Calu3 (cell line): ENCODE measurements around the gene AIDA. TPM values are rescaled to one million over a fixed set of nuclear protein-coding genes. Genes with fewer than 3 reads are reported as not detected.

Experiments used
- BruUV-seq: library from RNA; stranded (reverse); fragments of 400-500 nt; replicated peaks from 2 replicates; lab custom pipeline; 2021; lab: Mats Ljungman, UMichigan
- CTCF ChIA-PET: fragments of 300-600 bp; sonication (Branson Sonifier 250); formaldehyde crosslinking; loops from one replicate; lab custom pipeline; 2022; ENCODE audit warnings: antibody characterized with exemption; lab: Charles Lee
- DNase-seq: peaks from one replicate; pipeline ENCODE4 v3.0.0; 2022
- H3K27ac Mint-ChIP-seq: one replicate; pipeline ENCODE4 v1.8.0; 2022; ENCODE audit warnings: mixed read lengths; ENCODE audit not compliant: unreplicated experiment
- H3K27me3 Mint-ChIP-seq: one replicate; pipeline ENCODE4 v1.8.0; 2022; ENCODE audit warnings: mixed read lengths; ENCODE audit not compliant: unreplicated experiment
- H3K36me3 Mint-ChIP-seq: one replicate; pipeline ENCODE4 v1.8.0; 2022; ENCODE audit warnings: mild to moderate bottlenecking, moderate library complexity, mixed read lengths; ENCODE audit not compliant: insufficient read depth, unreplicated experiment
- H3K4me1 Mint-ChIP-seq: one replicate; pipeline ENCODE4 v1.8.0; 2022; ENCODE audit warnings: mild to moderate bottlenecking, low read depth, mixed read lengths; ENCODE audit not compliant: unreplicated experiment
- H3K4me3 Mint-ChIP-seq: one replicate; pipeline ENCODE4 v1.8.0; 2022; ENCODE audit warnings: mild to moderate bottlenecking, low read depth, moderate library complexity, mixed read lengths; ENCODE audit not compliant: unreplicated experiment
- H3K9me3 Mint-ChIP-seq: one replicate; pipeline ENCODE4 v1.8.0; 2022; ENCODE audit warnings: low read depth, mixed read lengths; ENCODE audit not compliant: unreplicated experiment
- intact Hi-C: fragments of 100-400 bp; cut with micrococcal nuclease; formaldehyde crosslinking; loops from one replicate; pipeline ENCODE4 v1.10.0; 2022; ENCODE audit not compliant: unreplicated experiment
- total RNA-seq: library from RNA; stranded (reverse); gene quantifications from 2 replicates; pipeline ENCODE4 v1.2.3, GENCODE V29; 2022
- TF ChIP-seq, protein P1 (sequence below): fragments of 200-600 bp; IDR thresholded peaks from one replicate; pipeline ENCODE4 v1.8.0; 2022; ENCODE audit warnings: antibody characterized with exemption; ENCODE audit not compliant: unreplicated experiment

AIDA gene
- total RNA-seq, 1 experiment from 2014 or later = 46.2 TPM

DNA sequence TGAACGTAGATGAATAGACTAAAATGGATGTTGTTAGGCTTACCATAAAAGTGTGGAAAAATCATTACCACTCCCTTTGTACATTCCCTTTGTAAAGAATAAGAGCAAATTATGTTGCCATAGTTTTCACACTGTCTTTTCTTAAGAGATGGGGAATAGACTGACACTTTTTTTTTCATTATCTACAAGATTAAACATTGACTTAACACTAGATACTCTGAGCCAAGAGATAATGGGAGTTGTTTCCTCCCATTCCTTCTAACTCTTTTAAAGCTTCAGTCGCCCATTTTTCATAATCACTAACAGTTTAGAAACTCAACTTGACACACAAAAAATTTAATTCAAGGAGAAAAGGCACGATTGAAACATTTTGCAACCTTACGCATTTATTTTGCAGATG, 10.1 kb downstream of the AIDA start:
- intact Hi-C loops = no loop called here
- no TSS peak for BruUV-seq
- Mint-ChIP-seq H3K9me3 (no peaks in the 10 kb centered on the region), H3K4me1 (no peaks in the 10 kb centered on the region), H3K27me3 (no peaks in the 10 kb centered on the region), H3K4me3 (no peak overlapping the region), H3K36me3 (no peaks in the 10 kb centered on the region), H3K27ac (no peak overlapping the region)
- no peak for DNase-seq
- CTCF ChIA-PET = no interaction called here
- TF ChIP-seq, protein P1, sequence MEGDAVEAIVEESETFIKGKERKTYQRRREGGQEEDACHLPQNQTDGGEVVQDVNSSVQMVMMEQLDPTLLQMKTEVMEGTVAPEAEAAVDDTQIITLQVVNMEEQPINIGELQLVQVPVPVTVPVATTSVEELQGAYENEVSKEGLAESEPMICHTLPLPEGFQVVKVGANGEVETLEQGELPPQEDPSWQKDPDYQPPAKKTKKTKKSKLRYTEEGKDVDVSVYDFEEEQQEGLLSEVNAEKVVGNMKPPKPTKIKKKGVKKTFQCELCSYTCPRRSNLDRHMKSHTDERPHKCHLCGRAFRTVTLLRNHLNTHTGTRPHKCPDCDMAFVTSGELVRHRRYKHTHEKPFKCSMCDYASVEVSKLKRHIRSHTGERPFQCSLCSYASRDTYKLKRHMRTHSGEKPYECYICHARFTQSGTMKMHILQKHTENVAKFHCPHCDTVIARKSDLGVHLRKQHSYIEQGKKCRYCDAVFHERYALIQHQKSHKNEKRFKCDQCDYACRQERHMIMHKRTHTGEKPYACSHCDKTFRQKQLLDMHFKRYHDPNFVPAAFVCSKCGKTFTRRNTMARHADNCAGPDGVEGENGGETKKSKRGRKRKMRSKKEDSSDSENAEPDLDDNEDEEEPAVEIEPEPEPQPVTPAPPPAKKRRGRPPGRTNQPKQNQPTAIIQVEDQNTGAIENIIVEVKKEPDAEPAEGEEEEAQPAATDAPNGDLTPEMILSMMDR = no peak

DNA sequence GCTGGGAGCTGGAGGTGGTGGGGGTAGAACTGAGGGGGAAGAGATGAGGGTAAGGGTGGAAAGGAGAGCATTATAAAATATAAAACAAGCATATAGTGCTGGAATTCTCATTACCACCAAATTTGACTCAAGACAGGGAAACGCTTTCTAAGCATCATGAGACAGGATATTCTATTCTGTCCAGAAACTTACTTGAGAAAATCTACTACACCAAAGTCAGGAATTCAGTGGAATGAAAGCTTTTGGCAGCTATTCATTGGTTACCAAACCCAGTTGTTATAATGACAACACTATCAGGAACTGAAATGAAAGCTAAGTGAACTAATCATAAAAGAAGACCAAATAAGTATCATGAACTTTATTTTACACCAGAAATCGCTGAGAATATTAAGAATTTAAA, 14.5 kb downstream of the AIDA start:
- no peak for DNase-seq
- CTCF ChIA-PET = interaction anchor here (0.7 kb wide), 1 partner anchor 130 kb away, joined by 4 read pairs; no protein-coding TSS in a partner anchor
- Mint-ChIP-seq H3K4me1 (no peaks in the 10 kb centered on the region), H3K4me3 (no peak overlapping the region), H3K36me3 (no peaks in the 10 kb centered on the region), H3K27me3 (no peaks in the 10 kb centered on the region), H3K9me3 (no peaks in the 10 kb centered on the region), H3K27ac (no peak overlapping the region)
- TF ChIP-seq, protein P1 = no peak
- BruUV-seq = no TSS peak
- intact Hi-C loops = no loop called here

DNA sequence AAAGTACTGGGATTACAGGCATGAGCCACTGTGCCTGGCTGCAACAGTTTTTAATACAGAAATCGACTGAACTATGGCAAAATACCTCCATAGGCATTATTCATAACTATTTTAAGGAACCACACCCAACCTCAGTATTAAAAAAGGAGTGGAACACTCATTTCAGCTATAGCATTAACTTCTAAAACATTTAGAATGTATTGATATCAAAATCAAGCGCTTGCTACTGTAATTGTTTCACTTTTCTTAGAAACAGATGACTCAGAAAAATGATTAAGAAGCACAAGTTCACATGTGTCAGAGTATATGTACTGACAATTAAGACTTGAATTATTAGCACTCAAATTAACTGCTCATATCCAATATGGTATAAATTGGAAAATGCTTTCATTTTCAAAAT, 15.1 kb downstream of the AIDA start:
- H3K9me3 Mint-ChIP-seq = no peaks in the 10 kb centered on the region
- intact Hi-C loops = no loop called here
- no peak for DNase-seq
- H3K36me3 Mint-ChIP-seq = no peaks in the 10 kb centered on the region
- BruUV-seq = no TSS peak
- H3K4me3 Mint-ChIP-seq = no peak overlapping the region
- no peaks in the 10 kb centered on the region for H3K4me1 Mint-ChIP-seq
- TF ChIP-seq, protein P1 = no peak
- H3K27ac Mint-ChIP-seq = no peak overlapping the region
- no peaks in the 10 kb centered on the region for H3K27me3 Mint-ChIP-seq
- CTCF ChIA-PET = no interaction called here

DNA sequence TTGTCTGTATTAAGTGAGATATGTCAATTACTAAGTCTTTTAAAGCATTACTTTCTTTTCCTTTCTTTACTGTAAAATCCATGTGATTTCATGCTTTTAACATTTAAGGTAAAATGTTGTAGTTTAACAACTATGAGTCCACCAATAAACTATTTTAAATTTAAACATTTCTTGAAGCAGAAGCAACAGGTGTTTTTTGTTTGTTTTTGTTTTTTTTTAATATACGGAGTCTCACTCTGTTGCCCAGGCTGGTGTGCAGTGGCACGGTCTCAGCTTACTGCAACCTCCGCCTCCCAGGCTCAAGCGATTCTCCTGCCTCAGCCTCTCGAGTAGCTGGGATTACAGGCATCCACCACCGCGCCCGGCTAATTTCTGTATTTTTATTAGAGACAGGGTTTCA, 15.6 kb downstream of the AIDA start:
- CTCF ChIA-PET = no interaction called here
- no peaks in the 10 kb centered on the region for H3K36me3 Mint-ChIP-seq

More for the DNA sequence above, 15.6 kb downstream of the AIDA start:
- Mint-ChIP-seq H3K27ac (no peak overlapping the region), H3K27me3 (no peaks in the 10 kb centered on the region), H3K4me1 (no peaks in the 10 kb centered on the region), H3K4me3 (no peak overlapping the region), H3K9me3 (no peaks in the 10 kb centered on the region)
- TF ChIP-seq, protein P1 = no peak
- DNase-seq = no peak
- intact Hi-C loops = no loop called here
- no TSS peak for BruUV-seq
